K562 (cell line): ENCODE measurements around the gene CTNNB1. TPM values are rescaled to one million over a fixed set of nuclear protein-coding genes. Genes with fewer than 3 reads are reported as not detected.

ENCODE experiments used
- ATAC-seq: fragments of 200-7000 bp; cut with Tn5 transposase; 3 replicates; pipeline ENCODE4 v1.9.1; 2020; ENCODE audit warnings: moderate library complexity
- BruUV-seq: library from RNA; stranded (reverse); fragments of 400-500 nt; replicated peaks from 2 replicates; lab custom pipeline; 2021; lab: Mats Ljungman, UMichigan
- CTCF ChIA-PET: fragments of 300-600 bp; formaldehyde crosslinking; extraction: SDS; loops from one replicate; lab custom pipeline; 2021; ENCODE audit warnings: low intra/inter-chr PET ratio; lab: Yijun Ruan, JAX
- POLR2A ChIA-PET: fragments of 300-600, 350-650 bp; sonication (Branson Sonifier 250); formaldehyde crosslinking; extraction: SDS; loops from one replicate; lab custom pipeline; 2021; ENCODE audit warnings: antibody characterized with exemption, inconsistent platforms; lab: Yijun Ruan, JAX
- DNase-seq, 4 experiments: peaks; one replicate each; pipeline versions ENCODE4 v3.0.0 to v3.0.0-alpha.2; 2011 to 2018; ENCODE audit warnings: low spot score in 3 of 4, mixed read lengths in 3 of 4; ENCODE audit errors: extremely low read depth in 1 of 4
- FAIRE-seq: peaks from 2 replicates; lab custom pipeline; 2011; peaks lifted over from hg19 to GRCh38; lab: Jason Lieb, UNC
- H2AFZ ChIP-seq: 2 replicates; pipeline ENCODE4 v1.6.0; 2011; ENCODE audit warnings: low read depth, low read length, control low read depth, inconsistent platforms
- H3K27ac ChIP-seq: fragments of 200-600 bp; 3 replicates; pipeline ENCODE4 v1.8.0; 2011; ENCODE audit warnings: low read depth, mild to moderate bottlenecking, control low read depth, inconsistent platforms, low read length, moderate library complexity, mixed read lengths; ENCODE audit errors: extremely low read depth
- H3K27me3 ChIP-seq, 2 experiments: fragments of 300-600 bp in 1 of 2; 2 replicates in 1 of 2; 3 replicates in 1 of 2; pipeline versions ENCODE4 v1.6.0 to v1.8.0; 2011; ENCODE audit warnings: inconsistent platforms in 2 of 2, low read length in 2 of 2, mild to moderate bottlenecking in 1 of 2, mixed read lengths in 1 of 2, moderate library complexity in 1 of 2; ENCODE audit not compliant: control insufficient read depth in 2 of 2, insufficient read depth in 2 of 2
- H3K36me3 ChIP-seq: fragments of 300-600 bp; 3 replicates; pipeline ENCODE4 v1.8.0; 2011; ENCODE audit warnings: mild to moderate bottlenecking, low read length, inconsistent platforms; ENCODE audit not compliant: control insufficient read depth, insufficient read depth
- H3K4me1 ChIP-seq, 2 experiments: fragments of 200-600 bp in 1 of 2; replicated peaks in 1 of 2; 2 replicates in 1 of 2; 3 replicates in 1 of 2; pipeline versions ENCODE4 v1.5.1 to v1.8.0; 2011; ENCODE audit warnings: inconsistent platforms in 2 of 2, low read length in 2 of 2, mild to moderate bottlenecking in 1 of 2, mixed read lengths in 1 of 2, moderate library complexity in 1 of 2; ENCODE audit not compliant: control insufficient read depth in 2 of 2, insufficient read depth in 2 of 2
- H3K4me2 ChIP-seq: 2 replicates; pipeline ENCODE4 v1.6.1; 2011; ENCODE audit warnings: low read length, control low read depth, inconsistent platforms, mixed read lengths; ENCODE audit not compliant: insufficient read depth
- H3K4me3 ChIP-seq: fragments of 200-600 bp; sonication (generic), shearing (Covaris generic); 2 replicates; pipeline ENCODE4 v1.5.1; 2016; ENCODE audit warnings: control low read depth, inconsistent platforms
- H3K79me2 ChIP-seq: fragments of 200-600 bp; 3 replicates; pipeline ENCODE4 v1.8.0; 2011; ENCODE audit warnings: low read length, inconsistent platforms; ENCODE audit not compliant: control insufficient read depth, insufficient read depth
- H3K9ac ChIP-seq, 2 experiments: 2 replicates each; pipeline versions ENCODE4 v1.6.0 to v1.6.1; 2011; ENCODE audit warnings: low read depth in 2 of 2, low read length in 2 of 2, control low read depth in 1 of 2, inconsistent platforms in 1 of 2, mild to moderate bottlenecking in 1 of 2, mixed read lengths in 1 of 2; ENCODE audit not compliant: insufficient read depth in 1 of 2
- H3K9me1 ChIP-seq: one replicate; pipeline ENCODE4 v1.6.0; 2011; ENCODE audit warnings: inconsistent platforms, mild to moderate bottlenecking, low read length, moderate library complexity; ENCODE audit not compliant: control insufficient read depth, insufficient read depth
- H3K9me3 ChIP-seq: replicated peaks from 2 replicates; pipeline ENCODE4 v1.5.1; 2011; ENCODE audit warnings: low read depth, low read length, inconsistent platforms; ENCODE audit not compliant: control insufficient read depth, insufficient read depth
- H4K20me1 ChIP-seq: replicated peaks from 2 replicates; pipeline ENCODE4 v1.6.1; 2011; ENCODE audit warnings: low read length, inconsistent platforms, mixed read lengths; ENCODE audit not compliant: control insufficient read depth, insufficient read depth
- ATF4 ChIP-seq: fragments of 450-650 bp; formaldehyde crosslinking; IDR thresholded peaks from 2 replicates; pipeline ENCODE4 v1.4.0; 2022; ENCODE audit warnings: mild to moderate bottlenecking, moderate library complexity
- CBX1 ChIP-seq: sonication (generic); IDR thresholded peaks from 2 replicates; pipeline ENCODE4 v1.6.1; 2016; ENCODE audit warnings: antibody characterized with exemption, low read depth, mild to moderate bottlenecking
- DACH1 ChIP-seq: fragments of 450-650 bp; IDR thresholded peaks from 2 replicates; pipeline ENCODE4 v1.6.1; 2018; ENCODE audit not compliant: partially characterized antibody
- MEF2A ChIP-seq: IDR thresholded peaks from 2 replicates; pipeline ENCODE4 v1.6.1; 2011; ENCODE audit warnings: low read depth, mild to moderate bottlenecking, low read length, moderate library complexity; ENCODE audit not compliant: control insufficient read depth
- NR2C2 ChIP-seq, 2 experiments: fragments of 200-800 bp in 1 of 2; sonication (Bioruptor generic) in 1 of 2; sonication (generic) in 1 of 2; formaldehyde crosslinking in 1 of 2; IDR thresholded peaks; 2 replicates each; pipeline versions ENCODE4 v1.6.1 to v1.8.0; 2016 to 2022; ENCODE audit warnings: mild to moderate bottlenecking in 1 of 2, missing compliant biosample characterization in 1 of 2, missing genetic modification characterization in 1 of 2, missing genetic modification reagents in 1 of 2
- SAFB2 ChIP-seq: fragments of 200-400 bp; formaldehyde crosslinking; IDR thresholded peaks from 2 replicates; pipeline ENCODE4 v1.6.1; 2018; ENCODE audit warnings: borderline replicate concordance, low read length, low read depth, moderate library complexity; ENCODE audit not compliant: severe bottlenecking
- TCF7 ChIP-seq: sonication (generic); IDR thresholded peaks from 2 replicates; pipeline ENCODE4 v1.6.1; 2016; ENCODE audit warnings: antibody characterized with exemption, borderline replicate concordance
- ZNF354B ChIP-seq: fragments of 250-450 bp; sonication (Bioruptor Pico); IDR thresholded peaks from 2 replicates; pipeline ENCODE4 v1.4.0; 2020
- ZSCAN29 ChIP-seq: fragments of 450-650 bp; IDR thresholded peaks from 2 replicates; pipeline ENCODE4 v1.6.1; 2017
- WGBS: fragments of 100-300 bp; shearing (Covaris generic); methylation state at CpG from one replicate; pipeline ENCODE4 v1.1.6; 2016; ENCODE audit warnings: low coverage, mixed read lengths; ENCODE audit not compliant: insufficient coverage; ENCODE audit errors: missing lambda C conversion rate; 5-methylcytosine and 5-hydroxymethylcytosine counted together
- in situ Hi-C: fragments of 300-500 bp; cut with MboI; formaldehyde crosslinking; loops from 4 replicates; pipeline ENCODE4 v1.15.0; 2018; ENCODE audit warnings: inconsistent platforms, mixed read lengths
- intact Hi-C: fragments of 100-400 bp; cut with micrococcal nuclease; formaldehyde crosslinking; loops from 2 replicates; pipeline ENCODE4 v1.14.2; 2022
- polyA plus RNA-seq, 8 experiments: library from polyadenylated mRNA; depleted of rRNA in 4 of 8; stranded (reverse) in 5 of 8; unstranded in 3 of 8; fragments of >200 nt; fragmentation: Nextera tagmentation in 2 of 8; fragmentation: Illumina TruSeq in 1 of 8; extraction: Ambion mirVana in 2 of 8; extraction: Trizol in 1 of 8; gene quantifications; 2 replicates each; pipeline versions ENCODE4 v1.2.1 to v1.2.3, GENCODE V29; 2011 to 2014; ENCODE audit warnings: inconsistent platforms in 1 of 8, missing spikeins in 1 of 8
- total RNA-seq, 7 experiments: library from RNA; depleted of rRNA in 6 of 7; stranded (reverse); fragments of >200 nt in 6 of 7; fragmentation: Illumina TruSeq in 2 of 7; extraction: Trizol in 2 of 7; gene quantifications; 2 replicates each; pipeline versions ENCODE4 v1.2.1 to v1.2.3, GENCODE V29; 2011 to 2021; ENCODE audit warnings: low replicate concordance in 1 of 7
- TF ChIP-seq, protein P1 (sequence below): sonication (generic); formaldehyde crosslinking; IDR thresholded peaks from 2 replicates; pipeline ENCODE4 v1.8.1; 2023; ENCODE audit warnings: missing genetic modification reagents, mild to moderate bottlenecking, borderline replicate concordance

The CTNNB1 gene
- total and polyA plus RNA-seq, 9 of the 15 experiments (the other 6 are each of a cell fraction or from before 2014, with no cell fraction given), result 44.3 to 193 (median 154) TPM

DNA sequence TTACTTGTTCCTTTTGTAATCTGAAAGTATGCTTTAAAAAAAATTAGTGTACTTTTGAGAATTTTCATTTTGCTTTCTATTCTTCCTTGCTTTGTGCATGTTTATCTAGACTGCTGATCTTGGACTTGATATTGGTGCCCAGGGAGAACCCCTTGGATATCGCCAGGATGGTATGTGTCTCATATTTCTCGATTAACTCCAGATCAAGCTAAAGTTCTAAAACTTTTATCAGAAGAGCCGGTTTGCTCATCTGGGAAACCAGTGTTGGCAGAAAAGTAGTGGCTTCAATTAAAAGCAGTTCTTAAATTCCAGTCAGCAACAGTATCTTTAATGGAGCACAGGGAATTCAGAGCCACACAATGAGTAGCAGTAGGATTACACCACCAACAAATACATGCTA is 38.6 kb downstream of the CTNNB1 start (continued):
- TF ChIP-seq, protein P1, sequence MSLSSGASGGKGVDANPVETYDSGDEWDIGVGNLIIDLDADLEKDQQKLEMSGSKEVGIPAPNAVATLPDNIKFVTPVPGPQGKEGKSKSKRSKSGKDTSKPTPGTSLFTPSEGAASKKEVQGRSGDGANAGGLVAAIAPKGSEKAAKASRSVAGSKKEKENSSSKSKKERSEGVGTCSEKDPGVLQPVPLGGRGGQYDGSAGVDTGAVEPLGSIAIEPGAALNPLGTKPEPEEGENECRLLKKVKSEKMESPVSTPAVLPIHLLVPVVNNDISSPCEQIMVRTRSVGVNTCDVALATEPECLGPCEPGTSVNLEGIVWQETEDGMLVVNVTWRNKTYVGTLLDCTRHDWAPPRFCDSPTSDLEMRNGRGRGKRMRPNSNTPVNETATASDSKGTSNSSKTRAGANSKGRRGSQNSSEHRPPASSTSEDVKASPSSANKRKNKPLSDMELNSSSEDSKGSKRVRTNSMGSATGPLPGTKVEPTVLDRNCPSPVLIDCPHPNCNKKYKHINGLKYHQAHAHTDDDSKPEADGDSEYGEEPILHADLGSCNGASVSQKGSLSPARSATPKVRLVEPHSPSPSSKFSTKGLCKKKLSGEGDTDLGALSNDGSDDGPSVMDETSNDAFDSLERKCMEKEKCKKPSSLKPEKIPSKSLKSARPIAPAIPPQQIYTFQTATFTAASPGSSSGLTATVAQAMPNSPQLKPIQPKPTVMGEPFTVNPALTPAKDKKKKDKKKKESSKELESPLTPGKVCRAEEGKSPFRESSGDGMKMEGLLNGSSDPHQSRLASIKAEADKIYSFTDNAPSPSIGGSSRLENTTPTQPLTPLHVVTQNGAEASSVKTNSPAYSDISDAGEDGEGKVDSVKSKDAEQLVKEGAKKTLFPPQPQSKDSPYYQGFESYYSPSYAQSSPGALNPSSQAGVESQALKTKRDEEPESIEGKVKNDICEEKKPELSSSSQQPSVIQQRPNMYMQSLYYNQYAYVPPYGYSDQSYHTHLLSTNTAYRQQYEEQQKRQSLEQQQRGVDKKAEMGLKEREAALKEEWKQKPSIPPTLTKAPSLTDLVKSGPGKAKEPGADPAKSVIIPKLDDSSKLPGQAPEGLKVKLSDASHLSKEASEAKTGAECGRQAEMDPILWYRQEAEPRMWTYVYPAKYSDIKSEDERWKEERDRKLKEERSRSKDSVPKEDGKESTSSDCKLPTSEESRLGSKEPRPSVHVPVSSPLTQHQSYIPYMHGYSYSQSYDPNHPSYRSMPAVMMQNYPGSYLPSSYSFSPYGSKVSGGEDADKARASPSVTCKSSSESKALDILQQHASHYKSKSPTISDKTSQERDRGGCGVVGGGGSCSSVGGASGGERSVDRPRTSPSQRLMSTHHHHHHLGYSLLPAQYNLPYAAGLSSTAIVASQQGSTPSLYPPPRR (CRISPR knock-in tag), result no peak
- no peak for TF ChIP-seq ZSCAN29

- H3K4me2 ChIP-seq, result no peak overlapping the region
- no peak overlapping the region for H3K9ac ChIP-seq
- no peaks in the 10 kb centered on the region for H3K27me3 ChIP-seq
- H4K20me1 ChIP-seq, result no peaks in the 10 kb centered on the region
- ATAC-seq (no peak), DNase-seq (no peak), FAIRE-seq (no peak)
- H2AFZ ChIP-seq, result no peak overlapping the region
- ChIA-PET POLR2A (interaction anchor here (1.0 kb wide), 1 partner anchor 40 kb away, joined by 4 read pairs; the partner anchor contains the start of gene CTNNB1), CTCF (no interaction called here)
- no TSS peak for BruUV-seq
- no peak overlapping the region for H3K27ac ChIP-seq
- H3K9me1 ChIP-seq, result no peaks in the 10 kb centered on the region
- H3K36me3 ChIP-seq, result peaks cover 66% of the 10 kb centered on the region
- 66% methylated on average over 2 of the region's 2 CpGs for WGBS
- H3K9me3 ChIP-seq, result no peaks in the 10 kb centered on the region
- H3K4me1 ChIP-seq, result no peaks in the 10 kb centered on the region
- no peaks in the 10 kb centered on the region for H3K79me2 ChIP-seq
- in situ Hi-C loops, result no loop called here
- H3K4me3 ChIP-seq, result no peak overlapping the region
- intact Hi-C loops, result no loop called here
- TF ChIP-seq CBX1 (no peak), SAFB2 (no peak), TCF7 (no peak), ZNF354B (no peak), NR2C2 (CRISPR knock-in tag; IDR thresholded peaks at IDR 0.05) (no peak), NR2C2 (tag; IDR thresholded peaks at IDR 0.05) (no peak), DACH1 (no peak), MEF2A (no peak), ATF4 (CRISPR knock-in tag) (no peak)
Observed at GRCh38 chr3:41239587-41239986, 40.3 kb downstream of the CTNNB1 start.
